Activated T-cell treated with anti-CD3 and anti-CD28 coated beads, Interleukin-2, amount 50 U/mL, for 4 hours (primary cell): ENCODE measurements around the gene KRTAP4-3. TPM values are rescaled to one million over a fixed set of nuclear protein-coding genes. Genes with fewer than 3 reads are reported as not detected.
"Not testable (repeated sequence)": the region's sequence is repeated elsewhere in the genome, so short reads cannot be mapped to it uniquely, and the experiment has no call there.

Experiments used
- ATAC-seq, 2 donors: fragments of 200-7000 bp; cut with Tn5 transposase; one replicate each; pipeline ENCODE4 v1.10.0; 2021
- DNase-seq: peaks from one replicate; pipeline ENCODE4 v3.0.0-alpha.2; 2020
- H3K27me3 Mint-ChIP-seq: one replicate; pipeline ENCODE4 v1.8.0; 2021; ENCODE audit warnings: low read depth, mixed read lengths
- H3K36me3 Mint-ChIP-seq: one replicate; pipeline ENCODE4 v1.8.0; 2022; ENCODE audit warnings: mixed read lengths; ENCODE audit not compliant: insufficient read depth
- H3K4me1 Mint-ChIP-seq: one replicate; pipeline ENCODE4 v1.8.0; 2021; ENCODE audit warnings: low read depth, mixed read lengths
- H3K4me3 Mint-ChIP-seq: one replicate; pipeline ENCODE4 v1.8.0; 2021; ENCODE audit warnings: mild to moderate bottlenecking, moderate library complexity, mixed read lengths
- H3K9me3 Mint-ChIP-seq: one replicate; pipeline ENCODE4 v1.8.0; 2021; ENCODE audit warnings: mixed read lengths
- total RNA-seq, 3 donors: library from RNA; stranded (reverse); gene quantifications; one replicate each; pipeline ENCODE4 v1.2.1, GENCODE V29; 2021

The KRTAP4-3 gene
- total RNA-seq, 3 donors from 2014 or later, result not detected

DNA sequence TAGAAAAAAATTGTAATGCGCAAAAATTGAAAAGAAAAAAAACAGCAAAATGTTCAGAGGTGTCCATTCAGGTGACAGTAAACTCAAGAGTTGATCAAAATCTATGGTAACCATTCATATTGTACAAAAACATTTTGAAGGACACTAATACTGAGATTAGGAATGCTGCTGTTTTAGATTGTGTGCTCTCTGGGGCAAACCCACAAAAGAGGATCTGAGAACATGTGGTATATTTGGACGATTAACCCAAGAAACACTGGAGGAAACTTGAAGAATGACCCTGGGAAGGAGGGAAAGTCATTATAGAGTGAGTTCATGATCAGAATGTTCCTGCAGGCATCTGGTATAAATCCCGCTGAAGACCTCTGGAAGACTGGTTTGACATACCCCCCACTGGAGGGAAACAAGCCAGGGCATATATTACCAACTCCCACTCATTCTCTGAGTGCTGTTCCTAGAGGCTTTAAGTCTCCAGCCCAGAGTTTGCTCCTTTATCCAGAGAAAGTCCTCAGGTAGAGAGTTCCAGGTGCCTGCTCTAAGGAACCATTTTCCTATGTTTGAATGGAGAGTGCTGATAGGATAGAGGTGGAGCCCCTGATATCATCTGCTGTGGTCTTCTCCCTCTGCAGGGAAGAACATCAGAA lies 8.8 kb upstream of the KRTAP4-3 start:
- no peaks in the 10 kb centered on the region for H3K36me3 Mint-ChIP-seq
- H3K4me1 Mint-ChIP-seq, result peaks cover 5% of the 10 kb centered on the region
- no peaks in the 10 kb centered on the region for H3K9me3 Mint-ChIP-seq
- no peak overlapping the region for H3K4me3 Mint-ChIP-seq
- ATAC-seq (no peak), DNase-seq (no peak)
- no peaks in the 10 kb centered on the region for H3K27me3 Mint-ChIP-seq

DNA sequence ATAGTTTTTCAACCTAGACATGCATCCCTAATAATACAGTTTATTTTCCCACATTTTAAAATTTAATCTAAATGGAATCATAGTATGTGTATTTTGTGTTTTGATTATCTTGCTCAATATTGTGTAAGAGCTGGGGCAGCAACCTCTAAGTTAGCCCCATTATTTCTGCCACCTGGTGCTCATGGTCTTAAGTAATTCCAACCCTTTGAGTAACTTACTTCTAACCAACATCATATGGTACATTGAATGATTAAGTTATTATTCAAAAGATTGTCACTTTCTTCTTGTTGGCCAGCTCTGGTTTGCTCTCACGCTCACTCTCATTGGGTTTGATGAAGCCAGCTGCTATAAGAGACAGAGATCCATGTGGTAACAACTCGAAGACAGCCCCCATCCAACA lies 3.9 kb upstream of the KRTAP4-3 start:
- Mint-ChIP-seq H3K27me3 (no peaks in the 10 kb centered on the region), H3K4me1 (peaks cover 5% of the 10 kb centered on the region), H3K36me3 (no peaks in the 10 kb centered on the region), H3K9me3 (no peaks in the 10 kb centered on the region), H3K4me3 (no peak overlapping the region)
- ATAC-seq (no peak), DNase-seq (no peak)

DNA sequence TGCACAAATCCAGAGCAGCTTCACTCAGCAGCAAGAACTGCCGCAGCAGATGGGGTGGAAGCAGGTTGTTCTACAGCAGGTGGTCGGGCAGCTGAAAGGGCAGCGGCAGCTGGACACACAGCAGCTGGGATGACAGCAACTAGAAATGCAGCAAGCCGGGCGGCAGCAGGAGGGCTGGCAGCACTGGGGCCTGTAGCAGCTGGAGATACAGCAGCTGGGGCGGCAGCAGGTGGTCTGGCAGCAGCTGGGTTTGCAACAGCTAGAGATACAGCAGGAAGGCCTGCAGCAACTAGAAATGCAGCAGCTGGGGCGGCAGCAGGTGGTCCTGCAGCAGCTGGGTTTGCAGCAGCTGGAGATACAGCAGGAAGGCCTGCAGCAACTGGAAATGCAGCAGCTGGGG lies 460 bp downstream of the KRTAP4-3 start:
- Mint-ChIP-seq H3K9me3 (no peaks in the 10 kb centered on the region), H3K4me3 (no peak overlapping the region), H3K36me3 (no peaks in the 10 kb centered on the region), H3K4me1 (no peaks in the 10 kb centered on the region), H3K27me3 (no peaks in the 10 kb centered on the region)
- no peak for ATAC-seq
- no peak for DNase-seq

DNA sequence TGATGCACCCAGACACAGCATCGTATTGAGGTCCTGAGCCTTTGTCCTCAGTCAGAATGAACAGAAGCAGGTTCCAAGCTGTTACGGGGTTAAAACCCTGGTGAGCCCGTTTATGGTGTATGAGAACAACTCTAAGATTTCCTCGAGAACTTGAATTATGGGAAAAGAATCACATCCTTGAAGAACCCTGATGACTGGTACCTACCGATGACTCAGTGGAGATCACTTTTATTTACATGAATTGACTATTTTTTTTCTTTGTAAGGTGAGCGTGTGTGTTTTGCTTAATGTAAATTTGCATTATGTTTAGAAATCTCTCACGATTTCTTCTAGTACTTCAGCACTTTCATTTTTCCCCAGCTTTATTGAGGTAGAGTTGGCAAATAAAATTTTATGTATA lies 4.2 kb downstream of the KRTAP4-3 start:
- Mint-ChIP-seq H3K36me3 (no peaks in the 10 kb centered on the region), H3K4me3 (no peak overlapping the region), H3K9me3 (no peaks in the 10 kb centered on the region), H3K27me3 (no peaks in the 10 kb centered on the region), H3K4me1 (no peaks in the 10 kb centered on the region)
- ATAC-seq (no peak), DNase-seq (no peak)

DNA sequence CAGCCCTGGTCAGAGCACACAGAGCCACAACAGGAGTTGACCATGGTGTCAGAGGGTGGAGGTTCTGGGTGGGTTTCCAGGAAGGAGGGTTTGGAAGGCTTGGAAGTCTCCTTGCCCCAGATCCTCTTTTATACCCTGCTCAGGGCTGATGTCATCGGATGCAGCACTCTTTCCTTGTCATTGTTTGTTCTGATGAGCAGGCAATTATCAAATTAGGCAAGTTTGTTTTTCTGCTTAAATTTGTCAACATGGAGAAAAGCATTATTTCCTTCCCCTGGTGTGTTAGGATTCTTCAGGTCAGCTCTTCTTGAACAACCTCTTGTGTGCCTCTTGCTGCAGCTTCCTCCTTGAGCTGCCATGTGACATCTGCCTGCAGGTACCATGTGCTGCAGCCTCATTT lies 7.4 kb downstream of the KRTAP4-3 start, which contains the start of gene KRTAP4-4:
Gene KRTAP4-4 (minus strand): TSS at position 101 of the 400 bp plus-strand sequence. CDS start 57 bp downstream, at position 44.
- Mint-ChIP-seq H3K4me1 (no peaks in the 10 kb centered on the region), H3K27me3 (peaks cover 17% of the 10 kb centered on the region), H3K9me3 (no peaks in the 10 kb centered on the region), H3K4me3 (no peak within 1 kb of the TSS), H3K36me3 (no peaks in the 10 kb centered on the region)
- ATAC-seq, result no peak
- no peak for DNase-seq

DNA sequence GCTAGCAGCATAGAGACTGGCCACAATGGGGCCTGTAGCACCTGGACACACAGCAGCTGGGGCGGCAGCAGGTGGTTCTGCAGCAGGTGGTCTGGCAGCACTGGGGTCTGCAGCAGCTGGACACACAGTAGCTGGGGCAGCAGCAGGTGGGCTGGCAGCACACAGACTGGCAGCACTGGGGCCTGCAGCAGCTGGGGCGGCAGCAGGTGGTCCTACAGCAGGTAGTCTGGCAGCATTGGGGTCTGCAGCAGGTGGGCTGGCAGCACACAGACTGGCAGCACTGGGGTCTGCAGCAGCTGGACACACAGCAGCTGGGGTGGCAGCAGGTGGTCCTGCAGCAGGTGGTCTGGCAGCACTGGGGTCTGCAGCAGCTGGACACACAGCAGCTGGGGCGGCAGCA lies 7.8 kb downstream of the KRTAP4-3 start:
- not testable (repeated sequence) for H3K4me3 Mint-ChIP-seq, ATAC-seq, H3K9me3 Mint-ChIP-seq, H3K4me1 Mint-ChIP-seq, DNase-seq, H3K36me3 Mint-ChIP-seq
- peaks cover 18% of the 10 kb centered on the region for H3K27me3 Mint-ChIP-seq

DNA sequence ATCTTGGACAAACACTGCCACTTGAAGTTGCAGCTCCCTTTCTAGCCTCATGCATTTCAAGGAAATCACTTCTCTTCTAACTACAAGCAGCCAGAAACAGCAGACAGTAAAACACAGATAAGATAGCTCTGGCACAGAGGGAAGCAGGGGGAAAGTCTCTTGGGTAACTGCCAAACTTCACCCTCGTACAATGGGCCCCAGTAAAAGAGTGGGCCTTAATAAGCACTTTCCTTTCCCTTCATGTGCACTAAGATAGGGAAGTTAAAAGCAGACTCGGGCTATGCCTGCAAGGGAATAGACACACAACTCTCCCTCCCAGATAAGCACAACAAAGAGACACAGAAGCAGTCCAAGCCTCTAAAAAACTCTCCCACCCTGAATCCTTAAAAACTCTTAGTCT lies 14.2 kb downstream of the KRTAP4-3 start:
- H3K4me3 Mint-ChIP-seq, result no peak overlapping the region
- ATAC-seq (no peak), DNase-seq (no peak)
- no peaks in the 10 kb centered on the region for H3K4me1 Mint-ChIP-seq
- H3K27me3 Mint-ChIP-seq, result peaks cover 24% of the 10 kb centered on the region
- H3K36me3 Mint-ChIP-seq, result no peaks in the 10 kb centered on the region
- no peaks in the 10 kb centered on the region for H3K9me3 Mint-ChIP-seq

DNA sequence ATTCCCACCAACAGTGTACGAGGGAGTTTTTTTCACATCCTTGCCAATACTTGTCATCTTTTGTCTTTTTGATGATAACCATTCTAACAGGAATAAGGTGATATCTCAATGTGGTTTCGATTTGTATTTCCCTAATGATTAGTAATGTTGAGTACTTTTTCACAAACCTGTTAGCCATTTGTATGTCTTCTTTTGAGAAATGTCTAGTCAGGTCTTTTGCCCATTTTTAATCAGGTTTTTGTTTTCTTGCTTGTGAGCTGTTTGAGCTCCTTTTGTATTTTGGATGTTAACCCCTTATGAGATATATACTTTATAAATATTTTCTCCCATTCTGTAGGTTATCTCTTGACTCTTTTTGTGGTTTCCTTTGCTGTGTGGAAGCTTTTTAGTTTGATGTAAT lies 16.5 kb downstream of the KRTAP4-3 start:
- no peak overlapping the region for H3K4me3 Mint-ChIP-seq
- H3K36me3 Mint-ChIP-seq, result no peaks in the 10 kb centered on the region
- H3K27me3 Mint-ChIP-seq, result peaks cover 14% of the 10 kb centered on the region
- DNase-seq (no peak), ATAC-seq (no peak)
- no peaks in the 10 kb centered on the region for H3K9me3 Mint-ChIP-seq
- no peaks in the 10 kb centered on the region for H3K4me1 Mint-ChIP-seq

DNA sequence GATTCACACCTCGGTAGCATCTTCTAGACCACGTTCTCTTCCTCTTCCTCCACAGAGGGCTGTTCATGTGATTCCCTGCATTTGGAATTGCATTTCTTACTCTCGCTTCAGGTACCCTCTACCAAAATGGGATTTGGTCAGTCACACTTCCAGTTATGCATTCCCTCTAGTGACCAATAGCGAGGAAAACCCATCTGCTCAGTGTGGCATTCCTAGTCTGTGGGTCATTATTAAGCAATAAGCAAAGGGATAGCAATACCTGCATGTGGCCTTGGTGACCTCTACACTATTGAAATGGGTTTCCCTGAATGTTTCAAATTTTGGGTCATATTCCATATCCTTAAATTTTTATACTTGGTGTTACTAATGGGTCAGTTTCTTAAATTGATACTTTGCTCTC lies 18.0 kb downstream of the KRTAP4-3 start:
- H3K9me3 Mint-ChIP-seq, result no peaks in the 10 kb centered on the region
- DNase-seq (no peak), ATAC-seq (no peak)

DNA sequence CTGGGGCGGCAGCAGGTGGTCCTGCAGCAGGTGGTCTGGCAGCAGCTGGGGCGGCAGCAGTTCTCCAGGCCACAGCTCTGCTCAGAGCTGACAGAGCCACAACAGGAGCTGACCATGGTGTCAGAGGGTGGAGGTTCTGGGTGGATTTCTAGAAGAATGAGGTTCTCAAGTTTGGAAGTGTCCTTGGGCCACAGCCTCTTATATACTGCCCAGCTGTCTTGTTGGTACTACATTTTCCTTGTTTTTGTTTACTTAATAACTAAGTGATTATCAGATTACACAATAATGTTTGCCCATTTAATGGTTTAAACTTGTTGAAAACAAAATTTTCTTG lies 18.4 kb downstream of the KRTAP4-3 start, which contains the start of gene KRTAP4-5:
Gene KRTAP4-5 (minus strand): TSS at position 174 of the 334 bp plus-strand sequence. CDS start 58 bp downstream, at position 116.
- no peaks in the 10 kb centered on the region for H3K9me3 Mint-ChIP-seq
- H3K36me3 Mint-ChIP-seq, result no peaks in the 10 kb centered on the region
- H3K27me3 Mint-ChIP-seq, result peaks cover 6% of the 10 kb centered on the region
- ATAC-seq (no peak), DNase-seq (no peak)
- no peaks in the 10 kb centered on the region for H3K4me1 Mint-ChIP-seq
- no peak within 1 kb of the TSS for H3K4me3 Mint-ChIP-seq

More for the DNA sequence above, 18.0 kb downstream of the KRTAP4-3 start:
- H3K36me3 Mint-ChIP-seq, result no peaks in the 10 kb centered on the region
- no peaks in the 10 kb centered on the region for H3K4me1 Mint-ChIP-seq
- H3K4me3 Mint-ChIP-seq, result no peak overlapping the region
- peaks cover 6% of the 10 kb centered on the region for H3K27me3 Mint-ChIP-seq

DNA sequence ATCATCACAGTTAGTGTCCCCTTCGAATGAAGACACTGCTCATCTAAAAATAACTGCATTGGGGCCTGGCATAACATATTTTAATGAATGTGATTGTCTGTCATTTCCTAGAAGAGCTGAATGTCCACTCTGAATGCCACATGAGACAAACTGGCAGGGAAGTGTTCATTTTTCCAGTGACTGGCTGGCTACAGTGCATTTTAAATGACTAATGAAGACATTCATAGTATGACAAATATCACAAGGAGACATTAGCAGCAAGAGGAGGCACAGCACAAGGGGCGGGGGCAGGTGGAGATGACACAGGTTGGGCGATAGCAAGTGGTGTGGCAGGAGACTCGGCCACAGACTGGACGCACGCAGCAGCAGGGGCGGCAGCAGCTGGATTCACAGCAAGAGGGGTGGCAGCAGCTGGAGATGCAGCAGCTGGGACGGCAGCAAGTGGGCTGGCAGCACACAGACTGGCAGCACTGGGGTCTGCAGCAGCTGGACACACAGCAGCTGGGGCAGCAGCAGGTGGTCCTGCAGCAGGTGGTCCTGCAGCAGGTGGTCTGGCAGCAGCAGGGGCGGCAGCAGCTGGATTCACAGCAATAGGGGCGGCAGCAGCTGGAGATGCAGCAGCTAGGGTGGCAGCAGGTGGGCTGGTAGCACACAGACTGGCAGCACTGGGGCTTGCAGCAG lies 18.9 kb downstream of the KRTAP4-3 start:
- ATAC-seq, H3K36me3 Mint-ChIP-seq, H3K4me3 Mint-ChIP-seq, H3K9me3 Mint-ChIP-seq, DNase-seq, H3K4me1 Mint-ChIP-seq, H3K27me3 Mint-ChIP-seq: not testable (repeated sequence)

DNA sequence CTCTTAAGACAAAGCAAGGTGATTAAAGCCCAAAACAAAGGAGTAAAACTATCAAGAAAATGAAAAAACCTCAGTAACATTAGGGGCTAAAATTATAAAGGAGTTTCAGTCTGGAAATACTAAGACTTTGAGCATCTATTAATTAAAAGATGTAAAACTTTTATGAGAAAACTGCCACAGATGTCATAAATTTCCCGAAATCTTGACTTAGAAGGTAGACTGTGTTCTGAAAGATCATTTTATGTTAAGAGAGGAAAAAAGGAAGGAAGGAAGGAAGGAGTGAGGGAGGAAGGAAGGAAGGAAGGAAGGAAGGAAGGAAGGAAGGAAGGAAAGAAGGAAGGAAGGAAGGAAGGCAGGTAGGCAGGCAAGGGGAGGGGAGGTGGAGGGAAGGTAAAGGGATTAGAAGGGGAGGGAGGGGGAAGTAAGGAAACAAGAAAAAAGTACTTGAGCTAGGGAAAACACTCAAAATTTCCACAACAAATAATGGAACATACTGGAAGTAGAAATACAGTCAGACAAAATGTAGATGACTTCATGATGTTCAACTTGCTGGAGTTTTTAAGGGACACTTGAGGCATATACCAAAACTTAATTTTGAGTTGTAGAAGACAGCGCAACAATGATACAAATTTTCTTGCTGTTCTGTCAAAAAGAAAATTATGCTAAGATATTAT lies 20.4 kb downstream of the KRTAP4-3 start:
- no peaks in the 10 kb centered on the region for H3K27me3 Mint-ChIP-seq
- peaks cover 13% of the 10 kb centered on the region for H3K9me3 Mint-ChIP-seq
- peaks cover 3% of the 10 kb centered on the region for H3K36me3 Mint-ChIP-seq
- no peak overlapping the region for H3K4me3 Mint-ChIP-seq
- ATAC-seq (no peak), DNase-seq (no peak)
- H3K4me1 Mint-ChIP-seq, result no peaks in the 10 kb centered on the region

DNA sequence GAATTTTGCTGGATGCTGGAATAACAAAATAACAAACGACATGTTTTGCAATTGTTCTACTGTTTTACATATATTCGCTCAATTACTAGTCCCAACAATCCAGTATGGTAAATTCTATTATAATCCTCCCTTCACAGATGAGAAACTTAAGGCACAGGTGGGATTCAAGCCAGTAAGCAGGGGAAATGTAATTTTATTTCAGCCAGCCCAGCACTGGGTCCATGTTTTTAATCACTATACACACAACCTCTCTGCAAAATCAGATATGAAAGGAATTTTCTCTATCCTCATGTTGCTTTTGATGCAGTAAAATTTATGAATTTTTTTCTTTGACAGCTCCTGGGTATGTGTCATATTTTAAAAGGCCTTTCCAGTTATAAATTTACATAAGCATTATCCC lies 22.8 kb downstream of the KRTAP4-3 start:
- Mint-ChIP-seq H3K4me3 (no peak overlapping the region), H3K9me3 (peaks cover 22% of the 10 kb centered on the region), H3K36me3 (peaks cover 7% of the 10 kb centered on the region), H3K4me1 (no peaks in the 10 kb centered on the region), H3K27me3 (no peaks in the 10 kb centered on the region)
- DNase-seq, result no peak
- no peak for ATAC-seq

DNA sequence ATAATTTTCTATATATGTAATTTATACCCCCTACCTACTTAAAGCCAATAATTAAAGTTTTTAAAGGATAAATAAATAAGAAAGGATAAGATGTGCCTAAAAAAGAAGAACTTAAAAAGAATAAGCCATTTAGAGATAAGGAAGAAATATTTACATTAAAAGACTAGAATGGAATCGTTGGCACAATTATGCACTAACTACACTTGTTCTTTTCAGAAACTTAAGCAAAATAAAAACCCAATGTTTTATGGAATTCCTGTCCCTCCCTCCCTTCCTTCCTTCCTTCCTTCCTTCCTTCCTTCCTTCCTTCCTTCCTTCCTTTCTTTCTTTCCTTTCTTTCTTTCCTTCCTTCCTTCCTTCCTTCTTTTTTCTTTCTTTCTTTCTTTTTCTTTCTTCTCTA lies 23.2 kb downstream of the KRTAP4-3 start:
- DNase-seq (no peak), ATAC-seq (no peak)
- H3K4me1 Mint-ChIP-seq, result no peaks in the 10 kb centered on the region
- peaks cover 22% of the 10 kb centered on the region for H3K9me3 Mint-ChIP-seq
- peaks cover 7% of the 10 kb centered on the region for H3K36me3 Mint-ChIP-seq
- H3K4me3 Mint-ChIP-seq, result no peak overlapping the region
- peaks cover under 1% of the 10 kb centered on the region for H3K27me3 Mint-ChIP-seq

DNA sequence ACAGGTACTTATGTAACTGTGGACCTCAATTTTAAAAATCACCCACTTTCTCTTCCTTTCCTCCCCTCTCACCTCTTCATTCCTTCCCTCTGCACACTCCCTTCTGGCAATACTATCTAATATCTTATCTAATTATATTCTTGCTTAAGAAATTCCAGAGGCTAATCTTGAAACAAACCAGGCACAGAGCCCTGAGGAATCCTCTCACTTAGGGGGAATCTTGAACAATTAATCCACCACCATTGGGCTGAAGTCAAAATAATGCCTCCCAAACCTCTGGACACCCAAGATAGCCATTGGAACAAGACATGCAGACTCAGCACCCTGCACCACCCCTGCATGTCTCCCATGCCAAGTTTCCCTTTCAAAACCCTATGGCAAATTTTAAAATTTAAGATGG lies 26.7 kb downstream of the KRTAP4-3 start:
- ATAC-seq, result no peak
- Mint-ChIP-seq H3K9me3 (peaks cover 30% of the 10 kb centered on the region), H3K4me1 (no peaks in the 10 kb centered on the region), H3K4me3 (no peak overlapping the region), H3K36me3 (peaks cover 8% of the 10 kb centered on the region), H3K27me3 (peaks cover 3% of the 10 kb centered on the region)
- no peak for DNase-seq
